ENCODE data around the gene STBD1. TPM values are rescaled to one million over a fixed set of nuclear protein-coding genes. Genes with fewer than 3 reads are reported as not detected.
A peak's percentile ranks its signal among the peaks of the same experiment; 100 is the strongest.
"Not testable (repeated sequence)": the region's sequence is repeated elsewhere in the genome, so short reads cannot be mapped to it uniquely, and the experiment has no call there.

Gene STBD1
- total and polyA plus RNA-seq, 7 donors, result 11.7 to 59.7 (median 44.9) TPM

DNA sequence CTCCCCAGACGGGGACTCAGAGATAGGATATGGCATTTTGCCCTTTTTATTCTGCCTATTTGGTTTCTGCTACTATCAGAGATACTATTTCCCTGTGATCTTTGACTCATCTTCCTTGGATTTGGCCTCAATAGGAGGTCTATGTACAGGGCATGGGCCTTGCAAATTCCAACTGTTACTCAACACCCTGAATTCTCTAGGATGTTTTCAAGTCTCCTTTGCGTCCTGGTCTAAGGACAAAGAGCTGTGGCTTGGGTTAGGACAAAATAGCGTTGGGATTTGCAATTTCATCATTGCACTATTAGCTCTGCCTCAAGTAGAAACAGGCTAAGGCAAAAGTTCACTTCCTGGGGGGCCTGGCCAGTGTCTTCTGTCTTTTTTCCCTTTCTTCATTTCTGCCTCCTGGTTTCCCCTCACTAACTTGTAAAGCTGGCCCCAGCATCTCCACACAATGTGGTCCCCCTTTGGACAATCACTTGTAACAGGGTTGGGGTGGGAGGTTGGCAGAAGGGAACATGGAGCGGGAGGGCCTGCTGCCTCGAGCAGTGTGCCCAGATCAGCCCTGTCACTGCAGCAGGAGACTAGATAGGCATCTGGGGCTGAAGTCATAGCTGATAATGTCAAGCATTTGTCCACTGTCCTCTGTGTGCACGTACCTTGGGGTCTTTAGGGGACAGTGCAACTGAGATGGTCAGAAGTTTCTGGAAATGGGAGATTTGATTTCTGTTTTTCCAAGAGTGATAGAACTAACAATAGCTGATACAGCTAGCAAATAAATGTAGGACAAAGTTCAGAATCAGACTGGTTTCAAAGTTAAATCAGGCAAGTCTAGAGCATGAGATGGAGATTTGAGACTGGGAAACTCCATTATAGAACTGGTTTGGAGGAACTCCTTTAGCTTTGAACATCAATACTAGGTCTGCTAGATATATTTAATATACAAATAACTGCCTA, 25.8 kb upstream of the STBD1 start:
- peaks cover 1% of the 10 kb centered on the region for H3K9me3 ChIP-seq
- H3K27me3 ChIP-seq (ENCODE audit: insufficient read depth in 3 of 3, low read length in 2 of 3), result no peaks in the 10 kb centered on the region
- TF ChIP-seq, protein P1, sequence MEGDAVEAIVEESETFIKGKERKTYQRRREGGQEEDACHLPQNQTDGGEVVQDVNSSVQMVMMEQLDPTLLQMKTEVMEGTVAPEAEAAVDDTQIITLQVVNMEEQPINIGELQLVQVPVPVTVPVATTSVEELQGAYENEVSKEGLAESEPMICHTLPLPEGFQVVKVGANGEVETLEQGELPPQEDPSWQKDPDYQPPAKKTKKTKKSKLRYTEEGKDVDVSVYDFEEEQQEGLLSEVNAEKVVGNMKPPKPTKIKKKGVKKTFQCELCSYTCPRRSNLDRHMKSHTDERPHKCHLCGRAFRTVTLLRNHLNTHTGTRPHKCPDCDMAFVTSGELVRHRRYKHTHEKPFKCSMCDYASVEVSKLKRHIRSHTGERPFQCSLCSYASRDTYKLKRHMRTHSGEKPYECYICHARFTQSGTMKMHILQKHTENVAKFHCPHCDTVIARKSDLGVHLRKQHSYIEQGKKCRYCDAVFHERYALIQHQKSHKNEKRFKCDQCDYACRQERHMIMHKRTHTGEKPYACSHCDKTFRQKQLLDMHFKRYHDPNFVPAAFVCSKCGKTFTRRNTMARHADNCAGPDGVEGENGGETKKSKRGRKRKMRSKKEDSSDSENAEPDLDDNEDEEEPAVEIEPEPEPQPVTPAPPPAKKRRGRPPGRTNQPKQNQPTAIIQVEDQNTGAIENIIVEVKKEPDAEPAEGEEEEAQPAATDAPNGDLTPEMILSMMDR (IDR thresholded peaks at IDR 0.05), result no peak
- no peak overlapping the region for H3K27ac ChIP-seq
- intact Hi-C loops (cut with DNase I), result no loop called here
- ATAC-seq (peak; percentile 25 to 56 (median 36)), DNase-seq (no peak)
- 57 to 77% (median 60%) methylated on average over 6 of the region's 6 CpGs for WGBS, 3 donors
- H3K4me3 ChIP-seq, result no peak overlapping the region
- peaks cover 7% of the 10 kb centered on the region for H3K4me1 ChIP-seq
- H3K36me3 ChIP-seq (ENCODE audit: insufficient read depth in 1 of 2, low read depth in 1 of 2), result no peaks in the 10 kb centered on the region

DNA sequence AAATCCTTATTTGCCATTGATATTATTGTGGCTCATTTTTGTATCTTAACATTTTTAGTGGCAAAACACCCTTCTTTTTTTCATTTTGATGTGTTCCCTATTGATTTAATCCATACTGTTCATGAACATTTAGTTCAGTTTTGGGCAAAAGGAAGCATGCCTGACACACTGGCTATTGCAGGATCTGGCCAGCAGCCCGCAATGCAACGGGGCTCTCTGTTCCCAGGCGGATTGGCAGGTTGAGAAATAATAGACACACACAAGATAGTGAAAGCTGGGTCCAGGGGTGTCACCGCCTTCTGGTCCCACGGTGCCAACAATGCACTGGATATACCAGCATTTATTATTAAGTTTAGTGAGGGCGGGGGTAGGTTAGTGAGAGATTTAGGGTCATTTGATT, 24.9 kb upstream of the STBD1 start:
- H3K27ac ChIP-seq; intact Hi-C loops (cut with DNase I); H3K36me3 ChIP-seq (ENCODE audit: insufficient read depth in 1 of 2, low read depth in 1 of 2); DNase-seq; H3K9me3 ChIP-seq; H3K4me1 ChIP-seq; H3K4me3 ChIP-seq; ATAC-seq; H3K27me3 ChIP-seq (ENCODE audit: insufficient read depth in 3 of 3, low read length in 2 of 3): not testable (repeated sequence)
- 53 to 68% (median 64%) methylated on average over 6 of the region's 6 CpGs for WGBS, 3 donors

DNA sequence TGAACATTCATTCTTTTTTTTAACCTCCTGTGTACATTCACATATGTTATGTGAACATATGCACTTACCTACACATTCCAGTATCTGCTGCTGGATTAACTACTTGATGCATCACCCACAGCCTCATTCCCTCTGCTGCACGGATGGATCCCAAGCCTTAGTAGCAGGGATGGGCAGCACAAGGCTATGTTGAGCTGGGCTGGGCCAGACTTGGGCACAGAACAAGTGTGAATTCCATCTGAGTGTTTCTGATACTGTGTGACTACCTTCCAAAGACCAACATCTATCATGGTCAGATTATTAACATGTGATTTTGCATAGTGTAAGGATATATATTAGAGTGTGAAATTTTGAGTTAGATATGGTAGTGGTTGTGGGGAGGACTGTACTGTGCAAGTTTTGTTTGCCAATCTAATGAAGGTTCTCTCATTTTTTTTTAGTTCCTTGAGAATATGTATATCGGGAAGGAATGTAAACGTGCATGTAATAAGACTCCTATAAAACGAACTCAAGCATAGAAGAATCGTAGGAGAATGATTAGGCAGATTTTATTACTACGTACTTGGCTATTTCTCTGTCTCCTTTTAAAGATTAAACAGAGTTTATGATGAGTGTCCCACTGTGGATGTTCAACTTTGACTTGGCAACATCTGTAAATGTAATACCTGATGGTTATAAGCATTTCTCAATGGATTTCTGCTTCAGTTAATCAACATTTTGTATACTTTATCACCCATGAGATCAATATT, 23.4 kb upstream of the STBD1 start:
- no peak for DNase-seq
- H3K4me3 ChIP-seq, result no peak overlapping the region
- TF ChIP-seq, protein P1 (IDR thresholded peaks at IDR 0.05), result no peak
- WGBS, 3 donors, result 27 to 50% (median 38%) methylated on average over 6 of the region's 6 CpGs
- H3K9me3 ChIP-seq, result peaks cover 6% of the 10 kb centered on the region
- no peak overlapping the region for H3K27ac ChIP-seq
- peaks cover 7% of the 10 kb centered on the region for H3K4me1 ChIP-seq
- intact Hi-C loops (cut with DNase I), result no loop called here
- no peaks in the 10 kb centered on the region for H3K36me3 ChIP-seq (ENCODE audit: insufficient read depth in 1 of 2, low read depth in 1 of 2)
- no peaks in the 10 kb centered on the region for H3K27me3 ChIP-seq (ENCODE audit: insufficient read depth in 3 of 3, low read length in 2 of 3)
- ATAC-seq, result peak; percentile 39 to 77 (median 66)

DNA sequence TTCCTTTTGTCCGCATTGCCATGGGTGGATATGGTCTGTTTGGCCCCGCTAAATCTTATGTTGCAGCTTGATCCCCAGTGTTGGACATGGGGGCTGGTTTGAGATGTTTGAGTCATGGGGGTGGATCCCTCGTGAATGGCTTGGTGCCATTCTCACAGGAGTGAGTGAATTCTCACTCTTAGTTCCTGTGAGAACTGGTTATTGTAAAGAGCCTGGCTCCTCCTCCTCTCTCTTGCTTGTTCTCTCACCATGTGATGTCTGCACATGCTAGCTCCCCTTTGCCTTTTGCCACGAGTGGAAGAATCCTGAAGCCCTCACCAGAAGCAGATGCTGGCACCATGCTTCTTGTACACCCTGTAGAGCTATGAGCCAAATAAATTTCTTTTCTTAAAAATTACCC, 22.6 kb upstream of the STBD1 start:
- Histone ChIP-seq H3K4me1 (peaks cover 7% of the 10 kb centered on the region), H3K9me3 (peaks cover 6% of the 10 kb centered on the region), H3K36me3 (ENCODE audit: insufficient read depth in 1 of 2, low read depth in 1 of 2) (no peaks in the 10 kb centered on the region), H3K4me3 (no peak overlapping the region), H3K27ac (no peak overlapping the region), H3K27me3 (ENCODE audit: insufficient read depth in 3 of 3, low read length in 2 of 3) (no peaks in the 10 kb centered on the region)
- 68 to 76% (median 72%) methylated on average over 4 of the region's 4 CpGs for WGBS, 3 donors
- intact Hi-C loops (cut with DNase I), result no loop called here
- TF ChIP-seq, protein P1 (IDR thresholded peaks at IDR 0.05), result no peak
- no peak for DNase-seq
- ATAC-seq, result peak in 2 of 4 donors; percentile 46 to 52

DNA sequence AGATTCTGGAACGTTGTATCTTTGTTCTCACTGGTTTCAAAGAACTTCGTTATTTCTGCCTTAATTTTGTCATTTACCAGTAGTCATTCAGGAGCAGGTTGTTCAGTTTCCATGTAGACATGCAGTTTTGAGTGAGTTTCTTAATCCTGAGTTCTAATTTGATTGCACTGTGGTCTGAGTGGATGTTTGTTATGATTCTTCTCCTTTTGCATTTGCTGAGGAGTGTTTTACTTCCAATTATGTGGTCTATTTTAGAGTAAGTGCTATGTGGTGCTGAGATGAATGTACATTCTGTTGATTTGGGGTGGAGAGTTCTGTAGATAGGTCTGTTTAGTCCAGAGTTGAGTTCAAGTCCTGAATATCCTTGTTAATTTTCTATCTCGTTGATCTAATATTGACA, 18.7 kb upstream of the STBD1 start:
- H3K27me3 ChIP-seq (ENCODE audit: insufficient read depth in 3 of 3, low read length in 2 of 3); DNase-seq; H3K9me3 ChIP-seq; H3K4me1 ChIP-seq; H3K4me3 ChIP-seq; H3K27ac ChIP-seq; H3K36me3 ChIP-seq (ENCODE audit: insufficient read depth in 1 of 2, low read depth in 1 of 2); intact Hi-C loops (cut with DNase I); ATAC-seq: not testable (repeated sequence)
- WGBS, 3 donors, result 82 to 88% (median 83%) methylated on average over 3 of the region's 3 CpGs
